A673 (cell line): ENCODE measurements around the gene SLC7A10. TPM values are rescaled to one million over a fixed set of nuclear protein-coding genes. Genes with fewer than 3 reads are reported as not detected.

Source experiments
- BruUV-seq: library from RNA; stranded (reverse); fragments of 400-500 nt; replicated peaks from 2 replicates; lab custom pipeline; 2021; lab: Mats Ljungman, UMichigan
- CTCF ChIA-PET: fragments of 300-600 bp; sonication (Branson Sonifier 250); formaldehyde crosslinking; loops from one replicate; lab custom pipeline; 2022; ENCODE audit warnings: antibody characterized with exemption; lab: Charles Lee
- POLR2A ChIA-PET: fragments of 300-600 bp; sonication (Branson Sonifier 250); formaldehyde crosslinking; loops from one replicate; lab custom pipeline; 2022; ENCODE audit warnings: antibody characterized with exemption; ENCODE audit not compliant: low non-redundant PET; lab: Charles Lee
- DNase-seq: peaks from one replicate; pipeline ENCODE4 v3.0.0-alpha.2; 2015; ENCODE audit warnings: low spot score
- H3K27ac ChIP-seq: fragments of 200-600 bp; sonication (generic); 2 replicates; pipeline ENCODE4 v1.5.1; 2016; ENCODE audit warnings: mixed run types, low read depth, mild to moderate bottlenecking, mixed read lengths, antibody characterized with exemption, low read length; ENCODE audit not compliant: poor library complexity, severe bottlenecking
- H3K27me3 ChIP-seq: fragments of 200-600 bp; sonication (generic); replicated peaks from 2 replicates; pipeline ENCODE4 v1.6.1; 2017; ENCODE audit warnings: mixed run types, low read depth, mild to moderate bottlenecking, mixed read lengths, antibody characterized with exemption, low read length; ENCODE audit not compliant: insufficient read depth, poor library complexity
- H3K36me3 ChIP-seq: fragments of 200-600 bp; sonication (generic); 2 replicates; pipeline ENCODE4 v1.6.1; 2016; ENCODE audit warnings: mixed run types, mild to moderate bottlenecking, mixed read lengths, antibody characterized with exemption, low read length; ENCODE audit not compliant: insufficient read depth, poor library complexity, severe bottlenecking
- H3K4me1 ChIP-seq: fragments of 200-600 bp; sonication (generic); 2 replicates; pipeline ENCODE4 v1.6.1; 2017; ENCODE audit warnings: mixed run types, mild to moderate bottlenecking, mixed read lengths, antibody characterized with exemption, low read length; ENCODE audit not compliant: insufficient read depth, poor library complexity, severe bottlenecking
- H3K4me3 ChIP-seq: fragments of 200-600 bp; sonication (generic); 2 replicates; pipeline ENCODE4 v1.5.1; 2016; ENCODE audit warnings: low read depth, mixed run types, mild to moderate bottlenecking, mixed read lengths, low read length; ENCODE audit not compliant: poor library complexity, severe bottlenecking
- H3K9me3 ChIP-seq: fragments of 200-600 bp; sonication (generic); 2 replicates; pipeline ENCODE4 v1.6.1; 2016; ENCODE audit warnings: mixed run types, low read depth, mild to moderate bottlenecking, mixed read lengths, antibody characterized with exemption, low read length; ENCODE audit not compliant: poor library complexity, severe bottlenecking
- EZH2 ChIP-seq: fragments of 200-600 bp; sonication (generic); IDR thresholded peaks from 2 replicates; pipeline ENCODE4 v1.6.1; 2017; ENCODE audit warnings: borderline replicate concordance, low read depth, mild to moderate bottlenecking, mixed read lengths, antibody characterized with exemption, low read length; ENCODE audit not compliant: poor library complexity, severe bottlenecking
- intact Hi-C: fragments of 100-400 bp; cut with micrococcal nuclease; formaldehyde crosslinking; loops from one replicate; pipeline ENCODE4 v1.10.0; 2022; ENCODE audit not compliant: unreplicated experiment
- total RNA-seq: library from RNA; stranded (reverse); gene quantifications from 2 replicates; pipeline ENCODE4 v1.2.3, GENCODE V29; 2021
- TF ChIP-seq, protein P1 (sequence below): fragments of 300-800, 200-600 bp; sonication (generic); conservative IDR thresholded peaks from 2 replicates; pipeline ENCODE4 v1.5.1; 2017; ENCODE audit warnings: low read depth, mild to moderate bottlenecking, antibody characterized with exemption, low read length, moderate library complexity, mixed read lengths

Gene SLC7A10
- total RNA-seq, 1 experiment from 2014 or later, result 0.17 TPM

DNA sequence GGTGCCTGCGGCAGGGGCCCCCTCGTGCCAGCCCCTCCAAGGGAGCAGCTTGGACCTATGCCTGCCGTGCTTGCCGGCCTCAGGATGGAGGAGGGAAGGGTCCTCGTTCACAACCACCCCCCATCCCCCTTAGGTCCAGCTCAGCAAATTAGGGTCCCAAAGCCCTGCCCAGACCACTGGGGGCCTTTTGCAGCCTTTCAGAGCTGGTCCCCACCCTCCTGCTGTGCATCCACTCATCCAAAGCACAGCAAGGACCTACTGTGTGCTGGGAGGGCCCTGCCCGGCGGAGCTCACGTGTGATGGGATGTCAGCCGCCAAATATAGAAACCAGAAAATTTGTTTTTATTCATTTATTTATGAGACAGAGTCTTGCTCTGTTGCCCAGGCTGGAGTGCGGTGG is 16.5 kb upstream of the SLC7A10 start:
- TF ChIP-seq EZH2, result no peak
- TF ChIP-seq, protein P1, sequence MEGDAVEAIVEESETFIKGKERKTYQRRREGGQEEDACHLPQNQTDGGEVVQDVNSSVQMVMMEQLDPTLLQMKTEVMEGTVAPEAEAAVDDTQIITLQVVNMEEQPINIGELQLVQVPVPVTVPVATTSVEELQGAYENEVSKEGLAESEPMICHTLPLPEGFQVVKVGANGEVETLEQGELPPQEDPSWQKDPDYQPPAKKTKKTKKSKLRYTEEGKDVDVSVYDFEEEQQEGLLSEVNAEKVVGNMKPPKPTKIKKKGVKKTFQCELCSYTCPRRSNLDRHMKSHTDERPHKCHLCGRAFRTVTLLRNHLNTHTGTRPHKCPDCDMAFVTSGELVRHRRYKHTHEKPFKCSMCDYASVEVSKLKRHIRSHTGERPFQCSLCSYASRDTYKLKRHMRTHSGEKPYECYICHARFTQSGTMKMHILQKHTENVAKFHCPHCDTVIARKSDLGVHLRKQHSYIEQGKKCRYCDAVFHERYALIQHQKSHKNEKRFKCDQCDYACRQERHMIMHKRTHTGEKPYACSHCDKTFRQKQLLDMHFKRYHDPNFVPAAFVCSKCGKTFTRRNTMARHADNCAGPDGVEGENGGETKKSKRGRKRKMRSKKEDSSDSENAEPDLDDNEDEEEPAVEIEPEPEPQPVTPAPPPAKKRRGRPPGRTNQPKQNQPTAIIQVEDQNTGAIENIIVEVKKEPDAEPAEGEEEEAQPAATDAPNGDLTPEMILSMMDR, result no peak
- intact Hi-C loops, result loop anchor here (2.0 to 5.0 kb wide), 2 partner anchors 165 to 530 kb away; no protein-coding TSS in a partner anchor
- Histone ChIP-seq H3K27ac (no peak overlapping the region), H3K4me3 (no peak overlapping the region), H3K9me3 (no peaks in the 10 kb centered on the region), H3K36me3 (no peaks in the 10 kb centered on the region), H3K4me1 (no peaks in the 10 kb centered on the region), H3K27me3 (no peaks in the 10 kb centered on the region)
- no TSS peak for BruUV-seq
- no peak for DNase-seq
- ChIA-PET CTCF (interaction anchor here (0.5 to 0.9 kb wide), 3 partner anchors 130 to 188 kb away, joined by 3 to 5 read pairs (median 3); no protein-coding TSS in a partner anchor), POLR2A (no interaction called here)

DNA sequence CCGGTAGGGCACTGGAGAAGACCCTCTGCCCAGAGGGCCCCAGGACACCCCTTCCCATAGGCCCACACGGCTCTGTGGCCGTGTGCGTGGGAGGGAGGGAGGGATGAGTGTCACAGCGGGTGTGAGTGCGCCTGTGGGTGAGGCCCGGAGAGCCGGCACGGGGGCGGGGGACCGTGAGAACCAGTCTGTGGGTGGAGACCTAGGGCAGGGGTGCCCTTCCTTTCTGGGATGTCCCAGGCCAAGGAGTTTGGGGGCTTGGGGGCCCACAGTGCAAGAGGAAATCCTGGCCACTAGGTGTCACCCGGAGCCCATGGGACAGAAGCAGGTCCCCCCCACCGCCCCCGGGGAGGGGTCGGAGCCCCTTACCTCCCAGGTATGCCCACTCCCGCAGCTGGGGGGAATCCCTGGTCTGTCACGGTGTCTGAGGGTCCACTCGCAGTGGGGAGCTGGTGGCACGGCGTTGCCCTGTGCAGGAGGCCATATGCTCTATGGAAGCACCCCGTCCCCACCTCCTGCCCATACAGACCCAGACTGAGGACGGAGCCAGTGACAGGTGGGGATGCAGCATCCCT is 16.0 kb upstream of the SLC7A10 start:
- POLR2A ChIA-PET, result no interaction called here
- H3K27me3 ChIP-seq, result no peaks in the 10 kb centered on the region
- CTCF ChIA-PET, result interaction anchor here (0.6 to 0.9 kb wide), 5 partner anchors 165 to 536 kb away, joined by 3 to 8 read pairs (median 5); no protein-coding TSS in a partner anchor
- no peaks in the 10 kb centered on the region for H3K36me3 ChIP-seq
- DNase-seq, result no peak
- no TSS peak for BruUV-seq
- H3K4me1 ChIP-seq, result no peaks in the 10 kb centered on the region
- no peak overlapping the region for H3K27ac ChIP-seq
- no peak overlapping the region for H3K4me3 ChIP-seq
- H3K9me3 ChIP-seq, result no peaks in the 10 kb centered on the region
- intact Hi-C loops, result loop anchor here (2.0 to 5.0 kb wide), 2 partner anchors 165 to 531 kb away; no protein-coding TSS in a partner anchor
- TF ChIP-seq, protein P1, result peak; percentile 76
- TF ChIP-seq EZH2, result no peak

DNA sequence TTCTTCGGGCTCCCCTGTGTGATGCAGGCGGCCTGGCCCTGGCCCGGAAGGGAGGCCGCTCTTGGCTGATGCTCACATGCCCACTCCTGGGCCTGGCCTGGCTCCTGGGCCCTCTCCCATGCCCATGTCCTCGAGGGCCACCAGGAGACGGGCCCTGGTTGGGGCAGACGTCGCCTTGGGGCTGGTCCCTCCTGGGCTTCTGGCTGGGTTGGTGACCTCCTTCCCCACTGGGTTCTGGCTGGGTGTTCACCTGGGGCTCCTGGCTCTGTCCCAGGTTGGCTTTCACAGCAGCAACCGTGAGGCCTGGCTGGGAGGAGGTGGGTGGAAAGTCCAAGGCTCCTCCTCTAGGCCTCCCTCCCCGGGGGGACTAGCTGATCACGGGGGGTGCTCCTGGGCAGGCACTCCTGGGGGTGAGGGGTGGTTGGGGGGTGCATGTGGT is 15.5 kb upstream of the SLC7A10 start:
- TF ChIP-seq EZH2, result no peak
- TF ChIP-seq, protein P1, result no peak
- BruUV-seq, result no TSS peak
- H3K4me3 ChIP-seq, result no peak overlapping the region
- H3K36me3 ChIP-seq, result no peaks in the 10 kb centered on the region
- POLR2A ChIA-PET, result no interaction called here
- intact Hi-C loops, result loop anchor here (5.0 kb wide), 1 partner anchor 531 kb away; no protein-coding TSS in a partner anchor
- no peak for DNase-seq
- H3K27ac ChIP-seq, result no peak overlapping the region
- CTCF ChIA-PET, result interaction anchor here (0.6 to 0.9 kb wide), 3 partner anchors 168 to 537 kb away, joined by 3 to 8 read pairs (median 7); no protein-coding TSS in a partner anchor
- no peaks in the 10 kb centered on the region for H3K4me1 ChIP-seq
- H3K9me3 ChIP-seq, result no peaks in the 10 kb centered on the region
- H3K27me3 ChIP-seq, result no peaks in the 10 kb centered on the region
